Measurements from ENCODE around the gene ARPC1A. TPM values are rescaled to one million over a fixed set of nuclear protein-coding genes. Genes with fewer than 3 reads are reported as not detected.

Gene ARPC1A
- total and polyA plus RNA-seq, 2 of the 8 experiments (the other 6 are each of a cell fraction or from before 2014, with no cell fraction given) = 123 to 155 TPM

- Histone ChIP-seq H3K4me1 (replicated peaks in 1 of 4; ENCODE audit: control insufficient read depth in 3 of 4, insufficient read depth in 4 of 4, low read length in 3 of 4) (no peaks in the 10 kb centered on the region), H2BK5ac (ENCODE audit: low read depth, low read length) (peak overlapping the region; percentile 78; the same call in 1 of the 2 replicates), H4K20me1 (replicated peaks in 1 of 2; ENCODE audit: control insufficient read depth in 1 of 2, insufficient read depth in 2 of 2, low read length in 2 of 2) (no peaks in the 10 kb centered on the region), H2AFZ (ENCODE audit: low read length) (no peak overlapping the region), H3K56ac (replicated peaks; ENCODE audit: insufficient read length, low read depth, low read length) (no peak overlapping the region), H3K9ac (replicated peaks in 1 of 4; ENCODE audit: extremely low read depth in 1 of 4, low read depth in 3 of 4, low read length in 3 of 4) (no peak overlapping the region), H4K5ac (ENCODE audit: insufficient read length, low read depth, low read length) (no peak overlapping the region), H2BK12ac (ENCODE audit: low read depth, low read length) (no peak overlapping the region), H3K23me2 (ENCODE audit: low read depth, low read length) (no peaks in the 10 kb centered on the region), H2BK20ac (ENCODE audit: low read length) (no peak overlapping the region), H2BK15ac (ENCODE audit: low read length) (no peak overlapping the region), H3K36me3 (ENCODE audit: control insufficient read depth in 2 of 4, insufficient read depth in 4 of 4, low read length in 3 of 4) (no peaks in the 10 kb centered on the region), H2BK120ac (replicated peaks; ENCODE audit: low read depth, low read length) (no peak overlapping the region), H3K4me3 (ENCODE audit: extremely low read depth in 1 of 4, insufficient read depth in 2 of 4, low read depth in 3 of 4, low read length in 4 of 4) (no peak overlapping the region), H2AK5ac (ENCODE audit: low read depth, low read length) (no peak overlapping the region), H4K91ac (replicated peaks; ENCODE audit: insufficient read length, low read length) (no peak overlapping the region), H3K79me2 (ENCODE audit: control insufficient read depth in 1 of 2, insufficient read depth in 2 of 2, low read length in 2 of 2) (no peaks in the 10 kb centered on the region), H3K27me3 (replicated peaks in 1 of 4; ENCODE audit: control insufficient read depth in 3 of 4, extremely low read depth in 1 of 4, insufficient read depth in 3 of 4, low read length in 3 of 4) (no peaks in the 10 kb centered on the region), H3K23ac (ENCODE audit: insufficient read length) (no peak overlapping the region), H3K79me1 (ENCODE audit: low read depth, low read length) (no peaks in the 10 kb centered on the region), H3K4me2 (ENCODE audit: insufficient read depth in 1 of 2, low read depth in 2 of 2, low read length in 2 of 2) (no peak overlapping the region), H3K4ac (replicated peaks; ENCODE audit: insufficient read length, low read depth, low read length) (no peak overlapping the region), H4K8ac (ENCODE audit: extremely low read depth, insufficient read depth, low read length) (no peak overlapping the region), H3K18ac (ENCODE audit: extremely low read depth, low read length) (no peak overlapping the region), H3K14ac (ENCODE audit: insufficient read length) (no peak overlapping the region), H3K9me3 (ENCODE audit: insufficient read depth in 2 of 2, low read depth in 1 of 2, low read length in 1 of 2) (0 out of 4 replicates have a peak, but pooled peaks cover 0 to 3% of the 10 kb centered on the region in 2 experiments), H3K27ac (ENCODE audit: low read depth, low read length) (no peak overlapping the region)
- DNase-seq (ENCODE audit: low read depth in 1 of 2, low spot score in 2 of 2) (no peak), FAIRE-seq (no peak)
- WGBS, 2 experiments (ENCODE audit: extremely low coverage in 1 of 2, insufficient coverage in 1 of 2, insufficient read length in 1 of 2, insufficient replicate concordance in 2 of 2, low coverage in 1 of 2, low lambda C conversion rate in 2 of 2, missing lambda C conversion rate in 1 of 2) = 96% methylated on average over 7 of the region's 7 CpGs; no CpG with 5 or more reads in 1 of the 2 experiments
- POLR2A ChIA-PET (ENCODE audit: partially characterized antibody) = interaction anchor here (1.0 to 1.1 kb wide), 2 partner anchors 89 to 166 kb away, joined by 3 read pairs; no protein-coding TSS in a partner anchor
- CTCF ChIA-PET (ENCODE audit: partially characterized antibody) = interaction anchor here (0.7 to 8.4 kb wide), 12 partner anchors 9 to 277 kb away, joined by 3 to 87 read pairs (median 6); partner anchors contain the start of genes ARPC1A and SMURF1
- no peak for TF ChIP-seq E2F6 (IDR thresholded peaks at IDR 0.05)
- TF ChIP-seq SIN3A (conservative IDR thresholded peaks at IDR 0.05 in 1 of 2, IDR thresholded peaks at IDR 0.05 in 1 of 2; ENCODE audit: low read depth in 1 of 2, low read length in 2 of 2) = no peak
- no peak for TF ChIP-seq TEAD4 (IDR thresholded peaks at IDR 0.05; ENCODE audit: low read depth, low read length)
- TF ChIP-seq FOSL1 (IDR thresholded peaks at IDR 0.05; ENCODE audit: insufficient read depth, low read depth, low read length) = no peak
- no peak for TF ChIP-seq RXRA (IDR thresholded peaks at IDR 0.05; ENCODE audit: insufficient read depth, low read depth, low read length)
- TF ChIP-seq HDAC2 (IDR thresholded peaks at IDR 0.05; ENCODE audit: borderline replicate concordance in 1 of 2, low read depth in 2 of 2, low read length in 2 of 2) = no peak
- no peak for TF ChIP-seq ATF3 (IDR thresholded peaks at IDR 0.05; ENCODE audit: insufficient read depth, low read depth, low read length)
- TF ChIP-seq MAFK (IDR thresholded peaks at IDR 0.05; ENCODE audit: low read depth, low read length) = no peak
- no peak for TF ChIP-seq CHD1 (IDR thresholded peaks at IDR 0.05; ENCODE audit: low read depth, low read length)
Measured at GRCh38 chr7:99314504-99314903, 11.2 kb upstream of the ARPC1A start.
